NCI-H1048 (cell line): ENCODE measurements around the gene LPCAT3.

ENCODE experiments used
- DNase-seq: peaks from one replicate; lab custom pipeline; 2025; lab: John Stamatoyannopoulos, UW

Gene LPCAT3

GRCh38 chr12:6952121-6952862, 66.0 kb downstream of the LPCAT3 start:
- DNase-seq, result no peak

GRCh38 chr12:6951551-6952120, 66.6 kb downstream of the LPCAT3 start:
- no peak for DNase-seq

GRCh38 chr12:6950811-6951540, 67.3 kb downstream of the LPCAT3 start, which contains the start of gene PTPN6:
Gene PTPN6, plus strand, starts transcription at chr12:6951356. Its CDS starts 157 bp downstream, at chr12:6951513.
- no peak for DNase-seq

GRCh38 chr12:6950401-6950801, 67.9 kb downstream of the LPCAT3 start:
- no peak for DNase-seq

GRCh38 chr12:6948873-6949594, 69.2 kb downstream of the LPCAT3 start:
- DNase-seq, result no peak

- DNase-seq, result no peak
These were observed 70.7 kb downstream of the LPCAT3 start for GRCh38 chr12:6947615-6948014.

- no peak for DNase-seq
These were observed 71.3 kb downstream of the LPCAT3 start for GRCh38 chr12:6946920-6947374.

- peak; percentile 86 for DNase-seq
These were observed 72.0 kb downstream of the LPCAT3 start for GRCh38 chr12:6946033-6946919.

- no peak for DNase-seq
These were observed 72.7 kb downstream of the LPCAT3 start for GRCh38 chr12:6945613-6946012.

- peak; percentile 91 for DNase-seq
These were observed 73.7 kb downstream of the LPCAT3 start for GRCh38 chr12:6944381-6945186.

GRCh38 chr12:6943722-6944380, 74.4 kb downstream of the LPCAT3 start, which contains the start of the genes C12orf57 and RNU7-1:
Gene C12orf57, plus strand, starts transcription at chr12:6944022. Its CDS starts 100 bp downstream, at chr12:6944122.
Gene RNU7-1, plus strand, starts transcription at chr12:6943816.
- peak; percentile 41 for DNase-seq

- peak; percentile 63 for DNase-seq
These were observed 74.9 kb downstream of the LPCAT3 start for GRCh38 chr12:6943389-6943721.

GRCh38 chr12:6942331-6942665, 76.0 kb downstream of the LPCAT3 start:
- no peak for DNase-seq

- DNase-seq, result no peak
These were observed 76.5 kb downstream of the LPCAT3 start for GRCh38 chr12:6941782-6942181.

GRCh38 chr12:6941267-6941666, 77.0 kb downstream of the LPCAT3 start:
- DNase-seq, result no peak

- no peak for DNase-seq
These were observed 79.1 kb downstream of the LPCAT3 start for GRCh38 chr12:6939191-6939540.

GRCh38 chr12:6938353-6939190, 79.7 kb downstream of the LPCAT3 start:
- DNase-seq, result no peak

- peak; percentile 92 for DNase-seq
These were observed 80.6 kb downstream of the LPCAT3 start for GRCh38 chr12:6937481-6938352.
